TTC549 (cell line): ENCODE measurements around the gene STAB1.

Experiments
- FAIRE-seq: peaks from 2 replicates; lab custom pipeline; 2012; peaks lifted over from hg19 to GRCh38; lab: Jason Lieb, UNC

The STAB1 gene

GRCh38 chr3:52563984-52564383 lies 68.8 kb downstream of the STAB1 start:
- no peak for FAIRE-seq

GRCh38 chr3:52568069-52568468 lies 72.9 kb downstream of the STAB1 start:
- FAIRE-seq, result no peak

- no peak for FAIRE-seq
Observed at GRCh38 chr3:52570076-52570475, 74.9 kb downstream of the STAB1 start.

GRCh38 chr3:52572221-52572620 lies 77.1 kb downstream of the STAB1 start:
- no peak for FAIRE-seq
